SK-N-SH treated with all-trans-retinoic acid at 6 μM for 48 hours (cell line): ENCODE results near the gene MRRF.

Source experiments
- ATAC-seq: fragments of 200-7000 bp; cut with Tn5 transposase; 3 replicates; pipeline ENCODE4 v1.9.1; 2020; ENCODE audit warnings: mild to moderate bottlenecking, moderate library complexity
- ARNTL ChIP-seq: fragments of 450-650 bp; formaldehyde crosslinking; IDR thresholded peaks from 2 replicates; pipeline ENCODE4 v1.5.0; 2020; ENCODE audit warnings: low read depth, mild to moderate bottlenecking, moderate library complexity, borderline replicate concordance
- BACH2 ChIP-seq: fragments of 250-450 bp; sonication (Bioruptor Pico); IDR thresholded peaks from 2 replicates; pipeline ENCODE4 v1.9.0; 2021; ENCODE audit warnings: mild to moderate bottlenecking, borderline replicate concordance
- CSDC2 ChIP-seq: fragments of 250-450 bp; sonication (Bioruptor Pico); IDR thresholded peaks from 2 replicates; pipeline ENCODE4 v1.5.0; 2020; ENCODE audit warnings: mild to moderate bottlenecking, moderate library complexity
- ESRRG ChIP-seq: fragments of 250-450 bp; sonication (Bioruptor Pico); IDR thresholded peaks from 2 replicates; pipeline ENCODE4 v1.6.1; 2021; ENCODE audit warnings: mild to moderate bottlenecking
- GLIS3 ChIP-seq: fragments of 250-450 bp; sonication (Bioruptor Pico); IDR thresholded peaks from 2 replicates; pipeline ENCODE4 v1.5.0; 2020; ENCODE audit warnings: mild to moderate bottlenecking, moderate library complexity
- ISL1 ChIP-seq: fragments of 250-450 bp; sonication (Bioruptor Pico); IDR thresholded peaks from 2 replicates; pipeline ENCODE4 v2.1.2; 2022; ENCODE audit warnings: mild to moderate bottlenecking, moderate library complexity
- OSR1 ChIP-seq: fragments of 250-450 bp; sonication (Bioruptor Pico); IDR thresholded peaks from 2 replicates; pipeline ENCODE4 v1.8.0; 2022; ENCODE audit warnings: moderate library complexity, mild to moderate bottlenecking, inconsistent platforms
- PPARA ChIP-seq: fragments of 250-450 bp; sonication (Bioruptor Pico); IDR thresholded peaks from 2 replicates; pipeline ENCODE4 v1.5.0; 2020; ENCODE audit warnings: mild to moderate bottlenecking, borderline replicate concordance
- SNAI2 ChIP-seq: fragments of 250-450 bp; sonication (Bioruptor Pico); IDR thresholded peaks from 2 replicates; pipeline ENCODE4 v1.5.0; 2020; ENCODE audit warnings: mild to moderate bottlenecking, moderate library complexity
- TCF4 ChIP-seq: fragments of 250-450 bp; sonication (Bioruptor Pico); IDR thresholded peaks from 2 replicates; pipeline ENCODE4 v1.8.0; 2021; ENCODE audit warnings: mild to moderate bottlenecking, moderate library complexity, borderline replicate concordance
- TOX ChIP-seq: fragments of 250-450 bp; sonication (Bioruptor Pico); IDR thresholded peaks from 2 replicates; pipeline ENCODE4 v1.8.0; 2021; ENCODE audit warnings: mild to moderate bottlenecking, moderate library complexity, borderline replicate concordance
- ZC3H10 ChIP-seq: fragments of 250-450 bp; sonication (Bioruptor Pico); IDR thresholded peaks from 2 replicates; pipeline ENCODE4 v1.5.1; 2021; ENCODE audit warnings: mild to moderate bottlenecking, moderate library complexity
- ZFP3 ChIP-seq: fragments of 250-450 bp; sonication (Bioruptor Pico); IDR thresholded peaks from 2 replicates; pipeline ENCODE4 v1.5.0; 2020; ENCODE audit warnings: mild to moderate bottlenecking, moderate library complexity
- ZFP30 ChIP-seq: fragments of 450-650 bp; formaldehyde crosslinking; IDR thresholded peaks from 2 replicates; pipeline ENCODE4 v1.5.0; 2022; ENCODE audit warnings: mild to moderate bottlenecking, moderate library complexity
- ZNF565 ChIP-seq: fragments of 450-650 bp; formaldehyde crosslinking; conservative IDR thresholded peaks from 2 replicates; pipeline ENCODE4 v1.5.0; 2020; ENCODE audit warnings: low read depth, mild to moderate bottlenecking, moderate library complexity
- ZNF8 ChIP-seq: fragments of 450-650 bp; formaldehyde crosslinking; IDR thresholded peaks from 2 replicates; pipeline ENCODE4 v1.5.0; 2020; ENCODE audit warnings: mild to moderate bottlenecking, moderate library complexity
- TF ChIP-seq, protein P1 (sequence below): fragments of 250-450 bp; sonication (Bioruptor Pico); IDR thresholded peaks from 2 replicates; pipeline ENCODE4 v1.5.0; 2020; ENCODE audit warnings: mild to moderate bottlenecking, moderate library complexity
- TF ChIP-seq, protein P2 (sequence below): fragments of 250-450 bp; sonication (Bioruptor Pico); IDR thresholded peaks from 2 replicates; pipeline ENCODE4 v1.5.1; 2021; ENCODE audit warnings: mild to moderate bottlenecking, moderate library complexity
- TF ChIP-seq, protein P3 (sequence below): fragments of 250-450 bp; sonication (Bioruptor Pico); IDR thresholded peaks from 2 replicates; pipeline ENCODE4 v1.5.1; 2020; ENCODE audit warnings: low read depth, mild to moderate bottlenecking, moderate library complexity
- TF ChIP-seq, protein P4 (sequence below): fragments of 250-450 bp; sonication (Bioruptor Pico); IDR thresholded peaks from 2 replicates; pipeline ENCODE4 v1.8.0; 2020; ENCODE audit warnings: mild to moderate bottlenecking, moderate library complexity, borderline replicate concordance

MRRF gene

DNA sequence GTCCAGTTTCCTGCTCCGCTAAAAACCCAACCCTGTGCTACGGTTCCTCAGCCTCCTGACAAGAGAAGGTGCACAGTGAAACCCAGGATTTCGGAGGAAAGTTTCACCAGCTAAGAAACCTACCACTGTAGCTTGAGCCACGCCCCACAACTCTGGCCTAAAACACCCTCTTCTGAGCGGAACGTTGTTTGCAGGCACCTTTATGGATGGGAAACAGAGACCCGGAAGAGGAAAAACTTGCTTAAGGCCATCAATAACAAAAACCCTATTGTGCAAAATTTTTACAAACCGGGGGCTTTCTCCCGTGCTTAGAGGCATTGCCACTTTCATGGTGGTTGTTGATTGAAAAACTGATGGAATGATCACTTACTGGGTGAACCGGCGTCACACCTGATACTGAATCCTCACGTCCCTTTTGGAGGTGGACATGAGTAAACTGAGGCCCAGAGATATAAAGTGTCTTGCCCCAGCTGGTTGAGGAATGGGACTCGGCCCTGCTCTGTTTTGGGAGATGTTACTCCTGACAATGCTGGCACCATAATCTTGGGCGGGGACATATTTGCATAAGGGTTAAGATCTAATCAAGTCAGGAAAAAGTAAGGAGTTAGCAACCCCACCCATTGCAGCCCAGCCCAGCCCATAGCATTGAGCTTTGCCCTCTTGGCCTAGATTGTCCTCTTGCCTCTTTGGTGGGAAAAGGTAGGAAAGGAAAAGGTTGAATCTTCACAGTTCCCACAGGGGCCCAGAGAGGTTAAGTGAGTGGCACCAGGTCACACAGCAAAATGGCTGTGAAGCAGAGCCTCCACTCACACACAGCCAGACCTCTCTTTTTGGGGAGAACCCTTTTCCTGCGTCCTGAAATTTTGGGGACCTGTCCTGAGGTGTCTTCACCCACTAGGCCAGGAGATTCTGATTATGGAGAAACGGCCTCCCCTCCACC is 82.9 kb downstream of the MRRF start:
- peak; percentile 22 for ATAC-seq
- TF ChIP-seq GLIS3 (CRISPR knock-in tag) (no peak), CSDC2 (CRISPR knock-in tag) (no peak), ZFP3 (CRISPR knock-in tag) (no peak), ESRRG (CRISPR knock-in tag) (no peak), BACH2 (CRISPR knock-in tag) (no peak), TCF4 (CRISPR knock-in tag) (no peak), ZNF565 (CRISPR knock-in tag) (no peak), TOX (CRISPR knock-in tag) (no peak), ARNTL (CRISPR knock-in tag) (no peak), PPARA (CRISPR knock-in tag) (no peak), SNAI2 (no peak), ISL1 (CRISPR knock-in tag) (no peak)
- TF ChIP-seq, protein P1, sequence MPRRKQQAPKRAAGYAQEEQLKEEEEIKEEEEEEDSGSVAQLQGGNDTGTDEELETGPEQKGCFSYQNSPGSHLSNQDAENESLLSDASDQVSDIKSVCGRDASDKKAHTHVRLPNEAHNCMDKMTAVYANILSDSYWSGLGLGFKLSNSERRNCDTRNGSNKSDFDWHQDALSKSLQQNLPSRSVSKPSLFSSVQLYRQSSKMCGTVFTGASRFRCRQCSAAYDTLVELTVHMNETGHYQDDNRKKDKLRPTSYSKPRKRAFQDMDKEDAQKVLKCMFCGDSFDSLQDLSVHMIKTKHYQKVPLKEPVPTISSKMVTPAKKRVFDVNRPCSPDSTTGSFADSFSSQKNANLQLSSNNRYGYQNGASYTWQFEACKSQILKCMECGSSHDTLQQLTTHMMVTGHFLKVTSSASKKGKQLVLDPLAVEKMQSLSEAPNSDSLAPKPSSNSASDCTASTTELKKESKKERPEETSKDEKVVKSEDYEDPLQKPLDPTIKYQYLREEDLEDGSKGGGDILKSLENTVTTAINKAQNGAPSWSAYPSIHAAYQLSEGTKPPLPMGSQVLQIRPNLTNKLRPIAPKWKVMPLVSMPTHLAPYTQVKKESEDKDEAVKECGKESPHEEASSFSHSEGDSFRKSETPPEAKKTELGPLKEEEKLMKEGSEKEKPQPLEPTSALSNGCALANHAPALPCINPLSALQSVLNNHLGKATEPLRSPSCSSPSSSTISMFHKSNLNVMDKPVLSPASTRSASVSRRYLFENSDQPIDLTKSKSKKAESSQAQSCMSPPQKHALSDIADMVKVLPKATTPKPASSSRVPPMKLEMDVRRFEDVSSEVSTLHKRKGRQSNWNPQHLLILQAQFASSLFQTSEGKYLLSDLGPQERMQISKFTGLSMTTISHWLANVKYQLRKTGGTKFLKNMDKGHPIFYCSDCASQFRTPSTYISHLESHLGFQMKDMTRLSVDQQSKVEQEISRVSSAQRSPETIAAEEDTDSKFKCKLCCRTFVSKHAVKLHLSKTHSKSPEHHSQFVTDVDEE (CRISPR knock-in tag), result no peak
- TF ChIP-seq, protein P2, sequence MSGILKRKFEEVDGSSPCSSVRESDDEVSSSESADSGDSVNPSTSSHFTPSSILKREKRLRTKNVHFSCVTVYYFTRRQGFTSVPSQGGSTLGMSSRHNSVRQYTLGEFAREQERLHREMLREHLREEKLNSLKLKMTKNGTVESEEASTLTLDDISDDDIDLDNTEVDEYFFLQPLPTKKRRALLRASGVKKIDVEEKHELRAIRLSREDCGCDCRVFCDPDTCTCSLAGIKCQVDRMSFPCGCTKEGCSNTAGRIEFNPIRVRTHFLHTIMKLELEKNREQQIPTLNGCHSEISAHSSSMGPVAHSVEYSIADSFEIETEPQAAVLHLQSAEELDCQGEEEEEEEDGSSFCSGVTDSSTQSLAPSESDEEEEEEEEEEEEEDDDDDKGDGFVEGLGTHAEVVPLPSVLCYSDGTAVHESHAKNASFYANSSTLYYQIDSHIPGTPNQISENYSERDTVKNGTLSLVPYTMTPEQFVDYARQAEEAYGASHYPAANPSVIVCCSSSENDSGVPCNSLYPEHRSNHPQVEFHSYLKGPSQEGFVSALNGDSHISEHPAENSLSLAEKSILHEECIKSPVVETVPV (CRISPR knock-in tag), result no peak

GRCh38 chr9:122348288-122348777 is 83.7 kb downstream of the MRRF start:
- TF ChIP-seq ZFP3 (CRISPR knock-in tag), result no peak
- no peak for TF ChIP-seq ZC3H10 (CRISPR knock-in tag)
- TF ChIP-seq, protein P3, sequence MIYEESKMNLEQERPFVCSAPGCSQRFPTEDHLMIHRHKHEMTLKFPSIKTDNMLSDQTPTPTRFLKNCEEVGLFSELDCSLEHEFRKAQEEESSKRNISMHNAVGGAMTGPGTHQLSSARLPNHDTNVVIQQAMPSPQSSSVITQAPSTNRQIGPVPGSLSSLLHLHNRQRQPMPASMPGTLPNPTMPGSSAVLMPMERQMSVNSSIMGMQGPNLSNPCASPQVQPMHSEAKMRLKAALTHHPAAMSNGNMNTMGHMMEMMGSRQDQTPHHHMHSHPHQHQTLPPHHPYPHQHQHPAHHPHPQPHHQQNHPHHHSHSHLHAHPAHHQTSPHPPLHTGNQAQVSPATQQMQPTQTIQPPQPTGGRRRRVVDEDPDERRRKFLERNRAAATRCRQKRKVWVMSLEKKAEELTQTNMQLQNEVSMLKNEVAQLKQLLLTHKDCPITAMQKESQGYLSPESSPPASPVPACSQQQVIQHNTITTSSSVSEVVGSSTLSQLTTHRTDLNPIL (CRISPR knock-in tag), result no peak
- no peak for TF ChIP-seq SNAI2
- TF ChIP-seq ZNF8 (CRISPR knock-in tag), result no peak
- TF ChIP-seq ESRRG (CRISPR knock-in tag), result no peak
- no peak for TF ChIP-seq ISL1 (CRISPR knock-in tag)
- TF ChIP-seq, protein P4, sequence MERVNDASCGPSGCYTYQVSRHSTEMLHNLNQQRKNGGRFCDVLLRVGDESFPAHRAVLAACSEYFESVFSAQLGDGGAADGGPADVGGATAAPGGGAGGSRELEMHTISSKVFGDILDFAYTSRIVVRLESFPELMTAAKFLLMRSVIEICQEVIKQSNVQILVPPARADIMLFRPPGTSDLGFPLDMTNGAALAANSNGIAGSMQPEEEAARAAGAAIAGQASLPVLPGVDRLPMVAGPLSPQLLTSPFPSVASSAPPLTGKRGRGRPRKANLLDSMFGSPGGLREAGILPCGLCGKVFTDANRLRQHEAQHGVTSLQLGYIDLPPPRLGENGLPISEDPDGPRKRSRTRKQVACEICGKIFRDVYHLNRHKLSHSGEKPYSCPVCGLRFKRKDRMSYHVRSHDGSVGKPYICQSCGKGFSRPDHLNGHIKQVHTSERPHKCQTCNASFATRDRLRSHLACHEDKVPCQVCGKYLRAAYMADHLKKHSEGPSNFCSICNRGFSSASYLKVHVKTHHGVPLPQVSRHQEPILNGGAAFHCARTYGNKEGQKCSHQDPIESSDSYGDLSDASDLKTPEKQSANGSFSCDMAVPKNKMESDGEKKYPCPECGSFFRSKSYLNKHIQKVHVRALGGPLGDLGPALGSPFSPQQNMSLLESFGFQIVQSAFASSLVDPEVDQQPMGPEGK (CRISPR knock-in tag), result no peak
- TF ChIP-seq ZFP30 (CRISPR knock-in tag), result no peak
- TF ChIP-seq PPARA (CRISPR knock-in tag), result no peak
- ATAC-seq, result no peak

DNA sequence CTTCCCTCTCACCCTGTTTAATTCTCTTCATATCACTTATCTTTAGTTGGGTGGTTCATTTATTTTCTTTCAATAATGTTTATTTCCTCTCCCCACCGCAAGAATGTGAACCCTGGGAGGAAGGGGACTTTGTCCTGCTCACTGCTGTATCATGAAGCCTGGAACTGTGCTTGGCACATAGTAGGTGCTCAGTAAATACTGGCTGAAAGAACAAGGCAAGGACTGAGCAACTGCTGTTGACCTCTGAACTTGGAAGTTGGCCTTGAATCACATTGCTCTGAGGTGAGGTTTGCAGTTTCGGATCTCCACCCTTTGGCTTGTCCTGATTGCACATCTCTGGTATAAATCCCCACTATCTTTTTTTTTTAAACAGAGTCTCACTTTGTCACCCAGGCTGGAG is 84.1 kb downstream of the MRRF start:
- no peak for ATAC-seq
- TF ChIP-seq ZNF8 (CRISPR knock-in tag), result no peak
- TF ChIP-seq, protein P4 (CRISPR knock-in tag), result no peak
- no peak for TF ChIP-seq TCF4 (CRISPR knock-in tag)
- TF ChIP-seq GLIS3 (CRISPR knock-in tag), result no peak
- TF ChIP-seq ESRRG (CRISPR knock-in tag), result no peak
- TF ChIP-seq OSR1 (CRISPR knock-in tag), result no peak
- TF ChIP-seq CSDC2 (CRISPR knock-in tag), result no peak
- TF ChIP-seq, protein P1 (CRISPR knock-in tag), result no peak
- no peak for TF ChIP-seq ISL1 (CRISPR knock-in tag)
- TF ChIP-seq SNAI2, result no peak
- no peak for TF ChIP-seq ZNF565 (CRISPR knock-in tag)
- TF ChIP-seq, all 23 proteins: peak for 0
